ENCODE data around the gene DGCR6L.
"Not testable (repeated sequence)": the region's sequence is repeated elsewhere in the genome, so short reads cannot be mapped to it uniquely, and the experiment has no call there.

DGCR6L gene

DNA sequence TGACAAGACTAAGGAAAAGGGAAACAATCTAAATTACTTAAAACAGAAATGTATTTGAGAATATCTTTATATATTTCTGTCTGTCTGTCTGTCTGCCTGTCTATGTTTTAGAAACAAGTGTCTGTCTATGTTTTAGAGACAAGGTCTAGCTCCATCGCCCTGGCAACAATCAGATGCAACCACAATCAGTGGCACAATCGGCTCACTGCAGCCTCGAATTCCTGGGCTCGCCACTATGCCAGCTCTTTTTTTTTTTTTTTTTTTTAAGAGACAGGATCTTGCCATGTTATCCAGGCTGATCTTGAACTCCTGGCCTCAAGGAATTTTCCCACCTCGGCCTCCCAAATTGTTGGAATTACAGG is 8.7 kb upstream of the DGCR6L start:
- not testable (repeated sequence) for DNase-seq (ENCODE audit: low read depth in 2 of 3, low spot score in 2 of 3)

DNA sequence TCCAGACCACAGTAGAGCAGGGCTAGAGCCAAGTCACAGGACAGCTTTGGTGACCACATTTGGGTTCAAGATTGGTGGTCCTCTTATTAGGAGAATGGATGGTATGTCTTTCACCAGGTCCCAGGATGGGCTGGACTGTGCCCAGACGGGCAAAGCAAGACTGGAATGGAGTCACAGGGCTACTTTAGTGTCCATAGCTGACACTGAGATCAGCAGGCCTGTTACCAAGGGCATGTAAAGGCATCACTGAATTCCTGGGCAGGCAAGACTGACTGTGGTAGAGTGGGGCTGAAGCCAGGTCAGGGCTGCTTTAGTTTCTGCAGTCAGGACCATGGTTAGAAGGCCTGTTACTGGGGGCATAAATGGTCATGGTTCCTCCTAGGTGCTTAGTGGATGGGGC is 6.1 kb upstream of the DGCR6L start:
- not testable (repeated sequence) for DNase-seq (ENCODE audit: low read depth in 2 of 3, low spot score in 2 of 3)

DNA sequence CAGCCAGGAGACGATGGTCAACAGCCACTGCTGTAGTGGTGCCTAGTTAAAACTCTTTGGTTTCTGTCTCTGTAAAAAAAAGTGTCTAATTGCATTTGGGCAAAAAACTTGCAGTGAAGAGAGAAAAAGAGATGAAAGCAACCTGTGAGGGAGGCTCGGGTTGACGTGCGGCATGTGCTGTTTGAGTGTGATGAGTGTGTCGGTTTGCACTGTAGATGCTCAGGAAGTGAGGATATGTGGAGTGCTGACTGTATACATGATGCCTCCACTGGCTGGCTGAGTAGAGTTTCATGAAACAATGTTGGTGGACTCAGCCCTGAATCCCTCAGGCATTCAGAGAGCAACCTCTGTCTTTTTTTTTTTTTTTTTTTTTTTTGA is 4.3 kb upstream of the DGCR6L start:
- DNase-seq (ENCODE audit: low read depth in 2 of 3, low spot score in 2 of 3) = no peak

DNA sequence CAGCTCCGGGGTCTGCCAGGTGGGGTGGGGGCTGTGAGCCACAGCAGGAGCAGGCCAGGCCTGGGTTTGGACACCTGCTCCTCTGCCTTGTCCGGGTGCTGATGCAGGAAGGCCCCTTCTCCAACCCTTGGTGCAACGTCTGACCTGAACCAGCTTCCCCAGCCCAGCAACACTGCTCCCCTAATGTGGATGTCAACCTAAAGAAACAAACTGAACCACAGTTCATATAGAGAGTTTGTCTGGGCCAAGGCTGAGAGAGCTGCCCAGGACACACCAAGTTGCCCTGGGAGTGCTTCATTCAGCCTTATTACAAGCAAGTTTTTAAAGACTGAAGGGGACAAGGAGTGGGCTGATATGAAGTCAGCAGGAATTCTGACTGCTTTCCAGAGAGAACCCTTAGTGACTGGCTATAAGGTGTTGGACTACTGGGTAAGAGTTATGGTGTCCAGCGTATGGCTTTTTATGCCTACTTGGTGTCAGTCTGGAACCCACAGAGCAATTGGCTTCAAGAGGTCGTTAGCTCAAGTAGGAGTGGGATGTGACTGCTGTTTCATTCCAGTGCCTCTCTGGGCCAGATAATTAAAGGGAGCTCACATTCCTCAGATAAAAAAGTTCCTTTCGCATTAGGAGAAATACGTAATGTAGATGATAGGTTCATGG is 1.8 kb upstream of the DGCR6L start:
- not testable (repeated sequence) for DNase-seq (ENCODE audit: low read depth in 2 of 3, low spot score in 2 of 3)

DNA sequence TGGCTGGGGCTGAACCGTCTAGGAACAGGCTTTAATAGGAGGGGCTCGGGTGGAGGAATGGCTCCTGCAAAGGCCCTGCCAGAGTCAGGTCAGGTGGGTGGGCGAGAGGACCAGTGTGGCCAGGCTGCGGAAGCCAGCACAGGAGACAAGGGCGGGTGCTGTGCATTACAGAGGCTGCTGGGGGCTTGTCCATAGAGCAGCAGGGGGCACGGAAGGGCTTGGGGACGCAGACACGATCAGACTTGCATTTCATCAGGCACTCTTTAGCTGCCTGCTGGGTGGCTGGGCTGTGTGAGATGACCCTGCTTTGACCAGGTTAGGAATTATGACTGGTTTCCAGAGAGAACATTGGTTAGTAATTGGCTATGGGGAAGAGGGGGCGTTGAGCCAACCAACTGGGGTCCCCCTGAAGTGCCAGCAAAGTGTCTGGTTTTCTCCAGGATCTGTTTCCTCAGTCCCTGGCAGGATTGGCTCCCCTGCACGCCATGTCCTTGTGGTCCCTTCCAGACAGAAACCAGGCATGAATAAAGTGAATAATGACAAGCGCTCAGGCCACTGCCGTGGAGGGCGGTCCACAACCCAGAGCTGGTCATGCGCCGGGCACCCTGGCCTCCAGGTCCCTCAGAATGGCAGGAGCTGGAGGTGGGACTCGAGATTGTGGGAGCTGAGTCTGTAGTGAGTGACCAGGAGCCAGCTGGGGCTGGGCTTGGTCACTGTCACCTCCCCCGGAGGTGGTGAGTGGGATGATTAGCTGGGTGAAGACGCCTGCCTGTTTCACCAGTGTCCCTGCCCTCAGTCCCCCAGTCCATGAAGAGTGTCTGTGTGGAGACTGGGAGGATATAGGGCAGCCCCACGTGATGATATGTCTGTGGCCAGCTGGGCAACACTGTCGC is 1.0 kb upstream of the DGCR6L start:
- not testable (repeated sequence) for DNase-seq (ENCODE audit: low read depth in 2 of 3, low spot score in 2 of 3)

DNA sequence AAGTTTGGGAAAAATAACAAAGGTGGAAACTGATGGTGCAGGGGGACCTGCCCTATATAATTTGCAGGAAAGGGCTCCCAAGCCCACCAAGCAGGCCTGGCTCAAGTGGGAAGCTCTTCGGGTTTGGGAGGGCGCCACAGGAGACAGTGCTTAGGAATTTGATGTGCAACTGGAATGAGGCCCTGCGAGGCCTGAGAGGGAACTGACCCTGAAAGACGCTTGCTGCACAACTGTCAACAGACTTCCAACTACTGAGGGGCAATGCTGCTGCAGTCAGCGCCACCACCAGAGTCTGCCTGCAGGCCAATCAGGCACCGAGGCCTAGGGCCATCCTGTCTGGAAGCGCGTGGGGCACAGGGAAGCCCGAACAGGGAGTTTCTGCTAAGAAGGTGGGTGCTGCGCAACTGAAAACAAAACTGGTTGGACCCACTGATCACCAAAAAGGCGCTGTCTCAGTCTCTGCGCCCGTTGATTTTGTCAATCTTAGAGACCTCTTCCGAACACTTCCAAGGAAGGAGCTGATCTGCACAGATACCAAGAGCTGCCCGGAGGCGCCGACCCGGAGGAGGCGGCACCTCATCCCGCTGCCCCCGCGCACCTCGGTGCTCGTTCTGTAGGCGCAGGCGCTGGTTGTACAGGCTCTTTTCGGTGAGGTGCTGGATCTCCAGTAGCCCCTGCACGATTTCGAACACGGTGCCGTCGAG is 667 bp downstream of the DGCR6L start:
- DNase-seq (ENCODE audit: low read depth in 2 of 3, low spot score in 2 of 3) = no peak

DNA sequence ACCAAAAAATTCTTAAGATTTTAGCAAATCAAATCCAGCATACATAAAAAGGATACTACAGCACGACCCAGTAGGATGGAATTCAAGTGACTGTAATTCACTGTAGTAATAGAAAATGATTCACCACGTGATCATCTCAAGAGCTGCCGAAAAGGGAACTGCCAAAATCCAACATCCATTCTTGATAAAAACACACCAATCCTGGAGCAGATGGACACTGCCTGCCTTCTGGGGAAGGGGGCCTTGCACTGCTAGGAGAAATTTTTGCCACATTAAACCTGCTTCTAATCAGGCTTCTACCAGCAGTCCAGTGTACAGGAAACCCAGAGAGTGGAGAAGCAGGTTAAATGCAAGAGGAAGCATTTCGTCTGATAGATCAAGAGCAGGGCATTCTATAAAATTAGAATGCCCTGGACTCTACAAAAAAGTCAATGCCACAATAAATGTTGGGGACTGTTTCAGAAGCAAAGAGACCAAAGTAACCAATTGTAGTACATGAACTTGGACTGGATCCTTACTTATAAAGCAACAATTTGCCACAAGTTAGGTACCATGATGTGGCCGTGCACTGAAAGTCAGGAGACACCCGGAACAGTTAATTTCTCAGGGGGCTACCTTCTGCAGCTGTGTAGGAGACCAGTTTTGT is 1.7 kb downstream of the DGCR6L start:
- DNase-seq (ENCODE audit: low read depth in 2 of 3, low spot score in 2 of 3) = not testable (repeated sequence)

DNA sequence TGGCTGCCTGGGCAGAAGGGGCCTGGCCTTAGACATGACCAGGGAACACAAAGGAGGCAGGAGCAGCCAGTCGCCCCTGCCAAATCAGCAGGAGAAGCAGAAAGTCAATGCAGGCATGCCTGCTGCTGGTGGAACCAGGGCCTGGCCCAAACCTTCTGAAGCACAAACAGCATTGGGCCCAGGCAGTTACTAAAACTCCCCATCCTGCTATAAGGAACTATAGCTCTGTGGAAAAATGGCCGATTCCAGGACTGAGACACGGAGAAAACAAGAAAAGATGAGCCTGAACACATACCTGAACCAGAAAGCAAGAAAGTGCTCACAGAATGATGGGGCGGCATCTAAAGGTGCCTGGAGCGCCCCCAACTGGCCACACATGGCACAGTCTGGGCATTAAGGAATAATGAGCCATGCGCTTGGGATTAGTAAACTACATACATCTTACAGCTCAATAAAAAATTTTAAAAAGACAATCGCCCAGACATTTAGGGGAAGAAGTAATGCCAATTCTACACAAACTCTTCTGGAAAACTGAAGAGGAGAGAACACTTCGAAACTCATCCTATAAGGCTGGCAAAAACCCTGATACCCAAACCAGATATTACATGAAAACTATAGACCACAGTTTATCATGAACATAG is 2.3 kb downstream of the DGCR6L start:
- DNase-seq (ENCODE audit: low read depth in 2 of 3, low spot score in 2 of 3) = not testable (repeated sequence)

DNA sequence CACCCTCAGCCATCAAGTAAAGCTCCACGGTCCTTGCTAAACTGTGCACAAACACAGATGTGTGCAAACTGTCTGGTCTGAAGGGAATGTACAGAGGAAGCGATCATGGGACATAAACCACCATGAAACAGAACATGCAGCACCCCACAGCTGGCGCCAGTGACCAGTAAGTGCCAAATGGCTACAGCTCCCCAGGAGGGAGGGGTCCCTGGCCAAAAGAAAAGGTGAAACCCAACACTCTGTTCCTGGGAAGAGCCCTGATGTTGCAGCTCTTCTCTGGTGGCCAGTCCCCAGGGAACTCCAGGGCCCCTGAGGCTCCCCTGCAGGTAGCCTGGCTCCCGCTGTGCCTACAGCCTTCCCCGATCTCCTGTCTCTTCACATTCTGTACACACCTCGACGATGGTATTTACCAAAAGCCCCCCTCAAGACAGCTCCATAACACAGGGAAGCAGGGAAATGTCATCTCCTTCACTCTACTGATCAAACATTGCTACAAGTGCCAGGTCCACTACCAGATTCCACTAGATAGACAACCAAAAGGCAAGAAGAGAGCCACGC is 2.9 kb downstream of the DGCR6L start:
- no peak for DNase-seq (ENCODE audit: low read depth in 2 of 3, low spot score in 2 of 3)

DNA sequence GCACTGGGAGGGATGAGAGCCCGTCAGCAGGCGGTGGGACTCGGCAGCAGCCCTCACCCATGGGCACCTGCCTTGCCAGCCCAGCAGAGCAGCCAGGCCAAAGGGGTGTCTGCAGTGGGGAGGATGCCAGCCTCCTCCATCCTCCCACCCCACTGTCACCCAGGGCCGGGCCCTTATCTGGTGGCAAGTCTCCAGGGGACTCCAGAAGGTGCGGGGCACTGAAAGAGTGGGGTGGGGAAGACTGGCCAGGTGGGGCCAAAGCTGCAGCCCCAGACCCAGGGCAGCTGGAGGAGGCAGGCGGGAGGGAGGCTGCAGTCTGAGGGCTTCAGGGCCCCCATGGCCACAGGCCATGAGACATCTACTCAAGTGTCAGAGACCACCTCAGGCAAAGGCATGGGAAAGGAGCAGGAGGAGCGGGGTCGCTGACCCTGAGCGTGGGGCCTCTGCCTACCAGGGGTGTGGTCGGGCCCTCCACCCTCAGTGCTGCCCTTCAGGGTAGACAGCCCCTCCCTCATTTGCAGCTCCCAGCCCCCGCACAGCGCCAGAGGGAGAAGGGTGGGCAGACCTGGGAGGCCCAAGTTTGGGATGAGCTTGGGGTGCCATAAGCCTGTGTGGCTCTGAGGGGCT is 3.5 kb downstream of the DGCR6L start:
- DNase-seq (ENCODE audit: low read depth in 2 of 3, low spot score in 2 of 3) = no peak

DNA sequence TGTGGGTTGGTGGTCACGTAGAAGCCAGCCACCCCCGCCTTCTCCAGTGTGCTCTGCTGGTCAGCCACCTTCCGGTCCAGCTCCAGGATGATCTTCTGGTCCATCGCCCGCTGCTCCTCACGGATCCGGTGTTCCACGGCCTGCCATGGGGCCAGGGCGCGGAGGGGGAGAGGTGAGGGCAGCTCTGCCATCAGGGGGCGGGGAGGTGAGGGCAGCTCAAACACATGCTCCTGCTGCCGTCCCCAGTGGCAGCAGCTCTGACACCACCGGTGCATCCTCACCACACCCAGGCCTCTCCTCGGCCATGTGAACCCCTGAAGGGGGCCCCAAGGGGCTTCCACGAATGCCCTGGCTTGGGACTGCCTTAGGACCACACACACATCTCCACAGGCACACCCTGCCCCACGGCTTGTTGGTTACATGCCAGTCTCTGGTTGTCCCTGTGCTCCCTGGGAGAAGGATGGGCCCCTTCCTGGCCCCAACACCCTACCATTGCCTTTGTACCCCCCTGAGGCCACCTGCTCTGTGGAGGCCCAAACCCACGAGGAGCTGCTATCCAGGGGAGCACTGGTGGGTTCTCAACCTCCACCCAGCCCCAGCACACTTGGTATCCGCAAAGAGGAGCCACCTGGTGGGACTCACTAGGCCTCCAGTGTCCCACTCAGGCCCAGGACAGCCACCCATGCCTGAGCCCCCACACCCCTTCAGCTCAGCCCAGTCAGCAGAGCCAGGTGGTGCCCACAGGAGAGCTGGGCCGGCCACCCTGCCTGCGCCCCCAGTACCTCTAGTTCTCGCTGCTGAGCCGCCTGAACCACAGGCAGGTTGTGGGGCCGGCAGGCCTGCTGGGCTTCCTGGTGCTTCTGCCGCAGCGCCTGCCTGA is 4.3 kb downstream of the DGCR6L start:
- DNase-seq (ENCODE audit: low read depth in 2 of 3, low spot score in 2 of 3) = no peak

DNA sequence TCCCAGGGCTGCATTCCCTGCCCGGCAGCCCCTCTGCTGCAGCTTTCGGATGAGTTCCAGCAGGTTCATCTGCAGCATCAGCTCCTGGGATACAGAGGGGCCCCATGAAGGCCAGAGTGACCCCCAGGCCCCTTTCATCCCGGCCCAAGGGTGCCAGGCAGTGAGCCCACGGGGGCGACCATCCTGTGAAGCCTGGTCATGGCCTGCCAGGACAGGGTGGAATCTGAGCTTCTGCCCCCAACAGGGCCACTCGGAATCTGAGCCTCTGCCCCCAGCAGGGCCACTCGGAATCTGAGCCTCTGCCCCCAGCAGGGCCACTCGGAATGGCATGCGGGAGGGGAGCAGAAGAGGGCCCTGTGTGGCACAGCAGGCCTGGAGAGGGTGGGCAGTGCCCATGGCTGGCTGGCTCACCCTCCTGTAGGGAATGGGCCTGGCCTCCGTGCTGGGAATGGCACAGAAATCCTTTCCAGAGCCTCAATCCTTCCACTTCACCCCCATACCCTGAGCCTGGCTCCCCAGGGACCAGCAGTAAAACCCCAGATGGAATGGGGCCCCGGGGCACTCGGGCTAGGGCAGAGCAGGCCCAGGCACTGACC is 5.0 kb downstream of the DGCR6L start:
- not testable (repeated sequence) for DNase-seq (ENCODE audit: low read depth in 2 of 3, low spot score in 2 of 3)

DNA sequence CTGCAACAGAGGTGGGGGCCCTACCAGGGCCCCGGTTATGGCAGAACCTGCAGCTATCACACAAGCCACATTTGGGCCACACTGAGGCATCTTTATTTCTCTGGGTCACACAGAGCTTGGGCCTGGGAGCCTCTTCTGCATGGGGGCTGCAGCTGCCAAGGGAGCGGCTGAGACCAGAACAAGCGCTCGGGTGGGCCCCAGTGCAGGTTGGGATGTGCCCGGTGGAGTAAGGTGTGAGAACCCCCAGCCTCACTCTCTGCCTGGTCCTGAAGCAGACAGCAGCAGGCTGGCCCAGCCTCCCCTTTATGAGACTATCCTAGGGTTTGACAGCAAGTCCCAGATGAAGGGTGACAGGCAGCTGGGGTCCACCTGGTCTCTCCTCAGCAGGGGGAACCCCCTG is 5.7 kb downstream of the DGCR6L start:
- not testable (repeated sequence) for DNase-seq (ENCODE audit: low read depth in 2 of 3, low spot score in 2 of 3)

DNA sequence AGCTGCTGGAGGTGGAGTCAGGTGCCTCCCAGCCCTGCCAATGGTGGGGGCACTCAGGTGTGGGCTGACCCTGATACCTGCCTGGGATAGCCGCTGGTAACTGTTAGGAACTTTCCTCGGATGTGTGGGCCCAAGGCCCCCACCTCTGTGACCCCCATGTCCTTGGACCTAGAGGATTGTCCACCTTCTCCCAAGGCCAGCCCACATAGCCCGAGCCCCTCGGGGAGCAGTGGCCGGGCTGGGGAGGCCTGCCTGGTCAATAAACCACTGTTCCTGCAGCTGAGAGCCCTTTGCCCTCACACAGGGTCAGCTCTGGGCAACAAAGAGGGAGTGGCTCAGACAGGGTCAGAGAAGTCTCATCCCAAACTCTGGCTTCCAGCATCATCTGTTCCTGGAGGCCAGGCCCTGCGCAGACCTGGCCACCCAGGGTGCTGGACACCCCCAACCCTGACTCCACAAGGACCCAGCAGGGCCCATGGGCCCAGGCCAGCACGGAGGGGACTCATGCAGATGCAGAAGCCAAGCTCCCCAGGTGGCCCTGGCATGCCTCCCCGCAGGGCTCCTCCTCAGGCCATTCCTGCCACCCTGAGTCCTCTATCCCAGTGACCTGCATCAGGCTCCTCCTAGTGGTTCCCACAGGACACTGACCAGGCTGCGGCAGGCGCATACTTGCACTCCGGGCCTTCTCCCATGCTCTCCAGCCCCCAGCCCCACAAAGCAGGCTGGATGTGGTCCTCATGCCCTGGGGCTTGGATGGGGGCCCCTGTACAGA is 6.4 kb downstream of the DGCR6L start:
- not testable (repeated sequence) for DNase-seq (ENCODE audit: low read depth in 2 of 3, low spot score in 2 of 3)

DNA sequence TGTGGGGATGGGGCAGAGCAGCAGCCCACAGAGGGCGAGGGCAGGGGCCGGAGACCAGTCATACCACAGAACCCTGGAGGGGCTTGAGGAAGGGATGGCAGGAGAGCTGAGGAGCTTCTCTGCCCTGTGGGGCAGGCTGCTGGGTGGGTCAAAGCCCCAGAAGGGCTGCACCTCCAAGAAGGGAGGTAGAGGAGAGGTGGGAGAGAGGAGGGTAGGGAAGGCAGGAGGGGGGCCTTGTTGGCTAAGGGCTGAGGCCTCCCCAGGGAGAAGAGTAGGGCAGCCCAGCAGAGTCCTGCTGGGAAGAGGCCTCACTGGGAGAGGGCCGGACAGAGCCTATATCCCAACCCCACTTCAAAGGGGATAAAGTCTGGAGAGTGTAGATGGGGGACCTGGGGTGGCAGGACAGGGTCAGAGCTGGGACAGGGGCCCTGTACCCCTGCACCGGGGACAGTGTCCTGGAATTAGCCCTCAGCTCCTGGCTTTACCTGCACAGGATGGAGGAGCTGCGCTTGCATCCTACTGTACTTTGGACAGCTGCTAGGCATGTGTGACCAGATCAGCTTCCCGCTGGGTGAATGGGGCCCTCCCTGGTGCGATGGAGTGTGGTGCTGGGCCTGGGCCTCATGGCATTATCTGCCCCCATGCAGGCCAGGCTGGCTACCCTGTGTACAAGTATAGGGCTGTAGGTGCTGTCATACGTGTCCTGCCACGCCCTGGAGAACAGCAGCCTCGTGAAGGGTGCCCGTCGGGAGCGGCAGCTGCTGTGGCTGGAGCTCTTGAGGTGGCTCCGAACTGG is 7.3 kb downstream of the DGCR6L start:
- DNase-seq (ENCODE audit: low read depth in 2 of 3, low spot score in 2 of 3) = no peak

DNA sequence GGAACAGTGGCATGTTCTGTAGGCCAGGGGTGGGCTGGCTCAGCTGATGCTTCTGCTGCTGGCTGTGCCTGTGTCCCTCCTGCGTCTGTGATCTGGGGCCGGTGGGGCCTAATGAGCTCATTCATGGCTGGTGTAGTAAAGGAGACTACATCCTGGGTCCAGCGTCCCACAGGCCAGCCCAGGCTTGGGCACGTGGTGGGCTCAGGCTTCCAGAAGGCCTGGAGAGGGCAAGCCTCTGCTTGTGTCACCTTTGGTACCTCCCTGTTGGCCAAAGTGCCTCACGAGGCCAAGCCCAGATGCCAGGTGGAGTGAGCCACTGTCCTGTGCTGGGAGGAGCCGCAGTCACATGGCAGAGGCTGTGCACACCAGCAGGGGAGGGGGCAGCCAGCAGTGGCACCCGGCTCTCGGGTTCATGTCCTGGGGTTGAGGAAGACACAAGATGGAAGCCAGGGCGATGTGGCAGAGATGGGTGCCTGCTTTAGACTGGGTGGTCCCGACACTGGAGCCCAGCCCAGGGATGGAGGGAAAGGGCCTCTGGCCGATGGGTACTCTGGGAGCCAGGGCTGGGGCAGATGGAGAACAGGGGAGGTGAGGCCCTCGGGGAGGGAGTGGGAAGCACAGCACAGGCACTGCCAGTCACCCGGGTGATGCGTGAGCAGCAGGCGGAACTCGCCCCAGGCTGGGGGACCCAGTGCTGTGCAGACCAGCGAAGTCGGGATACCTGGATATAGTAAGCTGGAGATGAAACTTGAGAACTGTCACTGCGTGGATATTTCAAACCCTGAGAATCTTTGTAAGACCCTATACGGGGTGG is 8.4 kb downstream of the DGCR6L start:
- not testable (repeated sequence) for DNase-seq (ENCODE audit: low read depth in 2 of 3, low spot score in 2 of 3)
